Natural killer cell (primary cell): Measurements from ENCODE around the gene HMG20B. TPM values are rescaled to one million over a fixed set of nuclear protein-coding genes. Genes with fewer than 3 reads are reported as not detected.

ENCODE experiments used
- ATAC-seq, 3 donors: fragments of 150-1000 bp in 2 of 3; fragments of 200-7000 bp in 1 of 3; cut with Tn5 transposase; 1 replicate in 1 of 3; 2 replicates in 2 of 3; pipeline ENCODE4 v1.10.0; 2021; ENCODE audit warnings: mild to moderate bottlenecking in 2 of 3, moderate library complexity in 2 of 3
- DNase-seq, 2 donors: peaks; one replicate each; pipeline versions ENCODE4 v3.0.0 to v3.0.0-alpha.2; 2013 to 2021; ENCODE audit warnings: mixed read lengths in 1 of 2
- H3K27ac ChIP-seq: one replicate; pipeline ENCODE4 v1.5.1; 2013; ENCODE audit warnings: mild to moderate bottlenecking, low read length
- H3K27me3 ChIP-seq: one replicate; pipeline ENCODE4 v1.6.1; 2013; ENCODE audit warnings: low read length; ENCODE audit not compliant: control insufficient read depth, insufficient read depth
- H3K36me3 ChIP-seq: one replicate; pipeline ENCODE4 v1.6.1; 2013; ENCODE audit warnings: low read length; ENCODE audit not compliant: control insufficient read depth, insufficient read depth
- H3K4me1 ChIP-seq: one replicate; pipeline ENCODE4 v1.6.1; 2013; ENCODE audit warnings: low read length; ENCODE audit not compliant: control insufficient read depth, insufficient read depth
- H3K4me3 ChIP-seq: one replicate; pipeline ENCODE4 v1.5.1; 2013; ENCODE audit warnings: low read length
- H3K9me3 ChIP-seq: one replicate; pipeline ENCODE4 v1.6.1; 2013; ENCODE audit warnings: low read length; ENCODE audit not compliant: control insufficient read depth, insufficient read depth
- H3K27ac Mint-ChIP-seq, 2 donors: one replicate each; pipeline ENCODE4 v1.8.0; 2022; ENCODE audit warnings: mild to moderate bottlenecking in 2 of 2, mixed read lengths in 2 of 2, moderate library complexity in 1 of 2
- H3K27me3 Mint-ChIP-seq, 2 donors: one replicate each; pipeline ENCODE4 v1.8.0; 2022; ENCODE audit warnings: low read depth in 2 of 2, mixed read lengths in 2 of 2
- H3K36me3 Mint-ChIP-seq: one replicate; pipeline ENCODE4 v1.8.0; 2022; ENCODE audit warnings: mixed read lengths
- H3K4me1 Mint-ChIP-seq, 2 donors: one replicate each; pipeline ENCODE4 v1.8.0; 2022; ENCODE audit warnings: mixed read lengths in 2 of 2
- H3K4me3 Mint-ChIP-seq: one replicate; pipeline ENCODE4 v1.8.0; 2022; ENCODE audit warnings: mild to moderate bottlenecking, moderate library complexity, mixed read lengths
- H3K9me3 Mint-ChIP-seq, 2 donors: one replicate each; pipeline ENCODE4 v1.8.0; 2022; ENCODE audit warnings: mixed read lengths in 2 of 2
- CTCF ChIP-seq: fragments of 200-600 bp; IDR thresholded peaks from one replicate; pipeline ENCODE4 v1.8.0; 2022; ENCODE audit warnings: antibody characterized with exemption
- WGBS: methylation state at CpG from one replicate; pipeline ENCODE4 v1.1.7; 2013; ENCODE audit warnings: missing lambda C conversion rate; ENCODE audit not compliant: insufficient coverage; 5-methylcytosine and 5-hydroxymethylcytosine counted together
- intact Hi-C: fragments of 100-400 bp; cut with micrococcal nuclease; formaldehyde crosslinking; loops from one replicate; pipeline ENCODE4 v1.14.2; 2022
- total RNA-seq, 4 donors: library from RNA; stranded (reverse); fragments of 120-200 nt in 1 of 4; gene quantifications; one replicate each; pipeline versions ENCODE4 v1.2.3 to v1.2.4, GENCODE V29; 2013 to 2022

HMG20B gene
- total RNA-seq, 3 donors from 2014 or later (not counting 1 experiment from before 2014, with no cell fraction given) = 45.8 to 57.5 (median 52.1) TPM

- Mint-ChIP-seq H3K36me3 (no peaks in the 10 kb centered on the region), H3K4me1 (peaks cover 0 to 12% of the 10 kb centered on the region in 2 donors), H3K27me3 (no peaks in the 10 kb centered on the region), H3K9me3 (no peaks in the 10 kb centered on the region), H3K4me3 (no peak overlapping the region), H3K27ac (no peak overlapping the region)
- no peak for TF ChIP-seq CTCF
- Histone ChIP-seq H3K4me3 (no peak overlapping the region), H3K36me3 (peaks cover 46% of the 10 kb centered on the region), H3K27ac (no peak overlapping the region), H3K4me1 (peaks cover 15% of the 10 kb centered on the region), H3K27me3 (no peaks in the 10 kb centered on the region), H3K9me3 (no peaks in the 10 kb centered on the region)
- DNase-seq = no peak
- ATAC-seq = no peak
- 89% methylated on average over 17 of the region's 17 CpGs for WGBS
- intact Hi-C loops = no loop called here
Observed at GRCh38 chr19:3619631-3620012, 46.9 kb downstream of the HMG20B start.

GRCh38 chr19:3620145-3620816 lies 47.5 kb downstream of the HMG20B start:
- no peaks in the 10 kb centered on the region for H3K27me3 ChIP-seq
- H3K4me3 Mint-ChIP-seq = no peak overlapping the region
- H3K4me1 ChIP-seq = peaks cover 20% of the 10 kb centered on the region
- H3K9me3 ChIP-seq = no peaks in the 10 kb centered on the region
- H3K27ac ChIP-seq = no peak overlapping the region
- no peak for TF ChIP-seq CTCF
- peaks cover 0 to 14% of the 10 kb centered on the region in 2 donors for H3K4me1 Mint-ChIP-seq
- DNase-seq (no peak), ATAC-seq (no peak)
- intact Hi-C loops = no loop called here
- WGBS = 95% methylated on average over 19 of the region's 19 CpGs
- H3K36me3 ChIP-seq = peaks cover 45% of the 10 kb centered on the region
- no peak overlapping the region for H3K4me3 ChIP-seq
- no peaks in the 10 kb centered on the region for H3K9me3 Mint-ChIP-seq
- no peak overlapping the region for H3K27ac Mint-ChIP-seq
- H3K36me3 Mint-ChIP-seq = no peaks in the 10 kb centered on the region
- no peaks in the 10 kb centered on the region for H3K27me3 Mint-ChIP-seq

DNA sequence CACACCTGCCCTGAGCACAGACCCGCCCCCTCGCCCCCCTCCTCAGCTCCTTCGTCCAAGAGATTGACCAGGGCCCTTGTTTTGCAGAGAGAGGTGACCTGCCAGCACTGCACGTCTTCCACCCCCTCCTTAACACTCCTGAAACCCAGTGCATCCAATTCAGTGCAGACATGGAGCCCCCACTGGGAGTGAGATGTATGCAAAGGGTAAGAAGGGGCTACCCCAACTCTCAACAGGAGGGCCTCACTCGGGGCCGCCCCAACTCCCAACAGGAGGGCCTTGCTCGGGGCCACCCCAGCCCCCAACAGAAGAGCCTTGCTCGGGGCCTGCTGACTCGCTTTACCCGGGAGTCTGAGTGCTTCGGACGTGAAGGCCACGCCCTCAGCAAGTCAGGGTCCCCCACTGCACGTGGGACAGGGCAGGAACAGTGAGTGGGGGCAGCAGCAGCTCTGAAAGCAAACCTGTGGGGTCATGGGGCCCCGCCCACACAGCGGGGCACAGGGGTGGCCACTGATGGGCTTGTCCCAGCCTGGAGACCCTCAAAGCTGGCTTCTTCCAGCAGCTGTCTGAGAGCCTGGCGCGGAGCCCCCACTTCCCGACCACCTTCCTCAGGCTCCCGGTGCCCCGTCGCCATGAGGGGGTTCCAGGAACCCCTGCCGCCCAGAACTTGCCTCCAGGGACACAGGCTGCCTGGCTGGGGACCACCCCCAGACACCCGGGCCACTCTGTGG lies 48.2 kb downstream of the HMG20B start:
- no peaks in the 10 kb centered on the region for H3K36me3 Mint-ChIP-seq
- H3K36me3 ChIP-seq = peaks cover 40% of the 10 kb centered on the region
- H3K4me3 ChIP-seq = no peak overlapping the region
- DNase-seq (no peak), ATAC-seq (no peak)
- H3K9me3 ChIP-seq = no peaks in the 10 kb centered on the region
- WGBS = 93% methylated on average over 24 of the region's 24 CpGs
- H3K27me3 Mint-ChIP-seq = no peaks in the 10 kb centered on the region
- intact Hi-C loops = no loop called here
- no peaks in the 10 kb centered on the region for H3K27me3 ChIP-seq
- H3K4me1 ChIP-seq = peaks cover 27% of the 10 kb centered on the region
- H3K4me3 Mint-ChIP-seq = no peak overlapping the region
- no peak overlapping the region for H3K27ac Mint-ChIP-seq
- no peak overlapping the region for H3K27ac ChIP-seq
- no peak for TF ChIP-seq CTCF
- peaks cover 4 to 17% of the 10 kb centered on the region in 2 donors for H3K4me1 Mint-ChIP-seq
- no peaks in the 10 kb centered on the region for H3K9me3 Mint-ChIP-seq
